ENCODE measurements around the gene TIAM2.
"Not testable (repeated sequence)": the region's sequence is repeated elsewhere in the genome, so short reads cannot be mapped to it uniquely, and the experiment has no call there.

The TIAM2 gene

DNA sequence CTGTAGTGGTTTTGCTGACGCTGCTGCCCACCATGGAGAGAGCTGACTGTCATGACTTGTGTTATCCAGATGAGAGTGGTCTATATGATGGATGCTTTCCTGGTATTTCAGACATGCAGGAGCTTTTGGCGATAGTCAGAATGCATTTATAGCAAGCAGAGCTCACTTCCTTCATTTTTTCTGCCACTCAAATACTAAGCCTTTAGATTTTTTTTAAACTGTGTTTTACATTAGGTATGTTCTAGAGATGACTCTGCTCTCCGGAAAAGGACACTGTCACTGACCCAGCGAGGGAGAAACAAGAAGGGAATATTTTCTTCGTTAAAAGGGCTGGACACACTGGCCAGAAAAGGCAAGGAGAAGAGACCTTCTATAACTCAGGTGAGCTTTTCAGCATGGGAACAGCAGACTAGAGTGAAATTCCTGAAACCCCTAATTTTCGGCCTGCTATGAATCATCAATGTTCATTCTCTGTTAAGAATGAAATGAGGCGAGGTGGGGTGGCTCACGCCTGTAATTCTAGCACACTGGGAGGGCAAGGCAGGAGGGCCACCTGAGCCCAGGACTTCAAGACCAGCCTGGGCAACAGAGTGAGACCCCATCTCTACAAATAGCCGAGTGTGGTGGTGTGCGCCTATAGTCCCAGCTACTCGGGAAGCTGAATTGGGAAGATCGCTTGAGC lies 170.1 kb downstream of the TIAM2 start:
- DNase-seq (ENCODE audit: low read depth): no peak

DNA sequence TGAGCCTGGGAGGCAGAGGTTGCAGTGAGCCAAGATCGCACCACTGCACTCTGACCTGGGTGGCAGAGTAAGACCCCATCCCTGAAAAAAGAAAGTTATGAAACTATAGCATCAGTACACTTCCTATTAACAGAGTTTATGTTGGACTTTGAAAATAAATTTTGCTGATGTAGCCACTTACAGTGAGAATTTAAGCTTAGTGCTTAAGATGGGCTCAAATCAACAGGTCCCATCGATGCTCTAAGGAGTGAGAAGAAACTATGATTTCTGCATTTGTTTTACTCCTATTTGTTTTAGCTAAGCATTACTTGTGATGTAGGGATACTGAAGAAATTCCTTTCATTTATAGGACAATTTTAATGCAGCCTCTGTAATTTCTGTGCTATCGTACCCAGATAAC lies 175.4 kb downstream of the TIAM2 start:
- no peak for DNase-seq (ENCODE audit: low read depth)

DNA sequence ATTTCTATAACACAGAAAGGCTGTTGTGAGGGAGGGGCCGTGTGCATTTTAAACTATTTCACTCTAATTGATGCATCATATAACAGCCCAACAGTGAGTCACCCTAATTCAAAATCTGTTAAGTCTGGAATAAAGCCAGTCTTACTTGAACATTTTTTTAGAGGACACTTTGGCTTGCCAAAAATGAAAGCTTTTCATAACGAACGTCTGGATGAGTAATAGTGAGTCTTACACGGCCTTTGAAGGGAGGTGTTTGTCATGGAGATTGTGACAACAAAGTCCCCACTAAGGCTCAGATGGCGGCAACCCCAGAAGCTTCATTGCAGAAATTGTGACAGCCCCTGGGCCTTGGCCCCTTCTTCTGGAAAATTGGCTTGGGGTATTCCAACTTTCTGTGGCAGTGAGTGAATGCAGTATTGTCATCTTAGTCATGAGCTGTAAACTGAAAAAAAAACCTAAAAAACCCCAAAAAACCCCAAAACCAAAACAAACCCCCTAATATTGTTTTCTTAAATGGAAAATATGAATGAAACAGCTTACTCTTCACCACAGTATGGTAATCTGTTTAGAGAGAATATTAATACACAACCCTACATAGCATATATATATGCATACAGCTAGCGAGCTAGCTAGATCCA lies 176.1 kb downstream of the TIAM2 start:
- peak; percentile 83 for DNase-seq (ENCODE audit: low read depth)

DNA sequence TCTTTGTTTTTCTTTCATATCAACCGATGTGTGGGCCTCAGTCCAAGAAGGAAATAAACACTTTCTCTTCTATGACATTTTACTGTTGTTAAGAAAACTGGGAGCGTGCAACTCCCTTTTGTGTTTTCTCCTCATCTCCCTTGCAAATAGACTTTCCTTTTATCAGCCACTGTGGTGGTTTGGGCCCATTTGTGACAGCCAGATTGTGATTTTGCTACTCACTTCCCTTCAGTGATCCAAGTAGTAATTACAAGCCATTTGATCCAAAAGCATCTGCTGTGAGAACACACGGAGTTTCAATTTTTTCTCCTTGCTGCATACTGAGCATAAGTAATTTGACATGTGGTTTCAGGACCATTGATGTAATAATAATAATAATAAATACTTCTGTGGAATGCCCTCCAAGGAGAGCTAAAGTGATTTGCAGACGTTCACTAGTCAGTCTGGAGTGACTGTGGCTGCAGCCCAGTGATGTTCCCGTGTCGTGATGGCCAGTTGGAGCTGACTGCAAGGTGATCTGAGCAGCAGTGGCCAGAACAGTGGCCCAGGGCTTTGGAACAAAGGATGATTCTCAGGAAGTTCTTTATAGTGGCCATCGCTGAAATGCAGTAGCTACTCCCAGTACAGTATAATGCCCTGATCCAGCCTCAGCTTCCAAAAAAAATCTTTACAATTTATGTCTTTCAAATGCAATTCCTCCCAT lies 176.8 kb downstream of the TIAM2 start:
- no peak for DNase-seq (ENCODE audit: low read depth)

DNA sequence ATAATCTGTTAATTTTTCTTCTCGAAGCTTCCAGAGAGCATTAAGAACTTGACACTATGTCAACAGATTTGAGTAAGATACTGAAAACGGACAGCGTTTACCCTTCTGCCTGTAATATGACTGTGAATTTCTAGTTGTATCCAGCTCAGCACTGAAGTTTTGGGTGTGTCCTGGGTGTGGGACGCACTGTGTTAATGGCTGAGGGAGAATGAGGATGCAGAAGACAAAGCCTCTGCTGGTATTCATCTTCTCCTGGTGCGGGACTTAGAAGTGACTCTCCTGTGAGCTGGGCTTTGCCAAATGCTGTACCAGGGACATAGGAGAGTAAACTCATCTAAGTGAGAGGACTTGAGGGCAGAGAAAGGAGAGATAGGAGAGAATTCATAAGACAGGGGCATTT lies 178.4 kb downstream of the TIAM2 start:
- no peak for DNase-seq (ENCODE audit: low read depth)

DNA sequence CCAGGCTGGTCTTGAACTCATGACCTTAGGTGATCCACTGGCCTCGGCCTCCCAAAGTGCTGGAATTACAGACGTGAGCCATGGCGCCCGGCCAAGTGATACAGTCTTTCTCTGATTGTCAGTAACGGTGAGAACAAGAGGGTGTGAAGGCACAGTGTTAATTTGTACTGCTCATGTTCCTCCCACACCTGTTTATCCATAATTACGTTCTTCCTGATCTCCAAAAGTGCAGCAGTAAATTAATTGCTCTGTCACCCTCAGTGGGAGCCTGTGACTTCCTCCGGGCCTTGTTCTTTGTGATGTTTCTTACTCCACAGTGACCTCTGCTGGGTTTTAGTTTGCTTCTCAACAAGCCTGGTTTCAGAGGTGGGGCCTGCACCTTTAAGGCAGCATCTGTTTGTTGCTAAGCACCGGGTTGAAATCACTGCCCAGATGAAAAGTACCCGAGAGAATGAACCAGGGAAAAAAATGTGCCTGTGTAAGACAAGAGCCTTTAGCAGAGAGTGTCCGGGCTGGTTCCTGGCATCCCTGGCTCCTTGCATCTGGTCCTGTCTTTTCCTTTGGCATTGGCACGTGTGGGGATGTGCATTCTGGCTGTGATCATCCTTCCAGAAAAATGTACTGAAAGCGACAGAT lies 179.6 kb downstream of the TIAM2 start:
- peak; percentile 60 for DNase-seq (ENCODE audit: low read depth)

DNA sequence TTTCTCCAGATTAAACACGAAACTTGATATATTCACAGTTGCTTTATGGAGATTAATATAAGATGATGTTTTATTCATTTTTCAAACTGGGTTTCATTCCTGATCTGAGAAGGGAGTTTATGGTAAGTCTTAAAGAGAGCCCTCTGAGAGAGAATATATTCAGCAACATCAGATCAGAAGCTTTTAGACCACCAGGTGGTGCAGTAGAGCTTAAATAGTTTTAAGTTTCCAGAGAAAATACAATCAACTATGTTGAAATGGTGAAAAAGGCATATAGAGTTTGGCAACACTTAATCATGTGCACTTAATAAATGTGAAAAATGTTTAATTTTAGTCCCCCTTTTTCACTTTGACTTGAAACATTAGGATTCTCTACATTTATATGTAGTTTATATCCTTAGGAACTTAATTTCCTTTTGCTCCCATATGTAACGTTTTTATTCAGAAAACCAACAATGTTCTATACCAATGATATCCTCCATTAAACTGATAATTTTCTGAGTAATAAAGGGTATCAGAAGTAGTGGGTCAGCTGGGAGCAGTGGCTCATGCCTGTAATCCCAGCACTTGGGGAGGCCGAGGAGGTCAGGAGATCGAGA lies 182.3 kb downstream of the TIAM2 start:
- peak; percentile 44 for DNase-seq (ENCODE audit: low read depth)

DNA sequence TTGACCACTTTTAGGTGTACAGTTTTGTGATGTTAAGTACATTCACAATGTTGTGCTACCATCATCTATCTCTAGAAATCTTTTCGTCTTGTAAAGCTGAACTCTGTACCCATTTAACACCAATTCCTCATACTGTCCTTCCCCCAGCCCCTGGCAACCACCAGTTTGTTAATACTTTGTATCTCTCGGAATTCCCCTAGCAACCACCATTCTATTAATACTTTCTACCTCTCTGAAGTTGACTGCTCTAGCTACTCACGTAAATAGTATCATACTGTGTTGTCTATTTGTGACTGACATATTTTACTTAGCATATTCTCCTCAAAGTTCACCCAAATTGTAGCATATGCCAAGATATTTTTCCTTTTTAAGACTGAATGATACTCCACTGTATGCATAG lies 186.4 kb downstream of the TIAM2 start:
- no peak for DNase-seq (ENCODE audit: low read depth)

DNA sequence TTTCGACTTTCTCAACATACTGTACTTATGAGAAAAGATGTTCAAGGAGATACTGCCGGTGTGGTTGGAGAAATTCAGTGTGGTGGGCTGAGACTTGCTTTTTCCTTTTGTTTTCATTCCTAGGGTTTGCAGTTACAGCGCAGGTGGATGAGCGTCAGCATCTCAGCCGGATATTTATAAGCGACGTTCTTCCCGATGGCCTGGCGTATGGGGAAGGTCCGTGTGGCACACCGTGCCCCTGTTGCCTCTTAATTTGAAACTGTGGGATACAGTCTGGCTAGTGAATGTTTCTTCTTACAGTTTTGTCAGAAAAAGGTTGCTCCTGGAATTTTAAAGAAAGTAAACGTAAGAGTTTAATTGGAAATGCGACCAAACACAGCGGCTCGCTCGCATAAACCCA lies 187.0 kb downstream of the TIAM2 start:
- DNase-seq (ENCODE audit: low read depth): no peak

DNA sequence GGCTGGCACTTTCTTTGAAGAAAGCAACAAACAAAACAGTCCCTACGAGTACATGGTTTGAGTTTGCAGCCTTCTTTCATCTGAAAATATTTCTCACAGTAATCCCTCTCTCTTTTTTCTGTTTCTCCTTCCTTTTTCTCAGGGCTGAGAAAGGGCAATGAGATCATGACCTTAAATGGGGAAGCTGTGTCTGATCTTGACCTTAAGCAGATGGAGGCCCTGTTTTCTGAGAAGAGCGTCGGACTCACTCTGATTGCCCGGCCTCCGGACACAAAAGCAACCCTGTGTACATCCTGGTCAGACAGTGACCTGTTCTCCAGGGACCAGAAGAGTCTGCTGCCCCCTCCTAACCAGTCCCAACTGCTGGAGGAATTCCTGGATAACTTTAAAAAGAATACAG lies 188.0 kb downstream of the TIAM2 start:
- no peak for DNase-seq (ENCODE audit: low read depth)

DNA sequence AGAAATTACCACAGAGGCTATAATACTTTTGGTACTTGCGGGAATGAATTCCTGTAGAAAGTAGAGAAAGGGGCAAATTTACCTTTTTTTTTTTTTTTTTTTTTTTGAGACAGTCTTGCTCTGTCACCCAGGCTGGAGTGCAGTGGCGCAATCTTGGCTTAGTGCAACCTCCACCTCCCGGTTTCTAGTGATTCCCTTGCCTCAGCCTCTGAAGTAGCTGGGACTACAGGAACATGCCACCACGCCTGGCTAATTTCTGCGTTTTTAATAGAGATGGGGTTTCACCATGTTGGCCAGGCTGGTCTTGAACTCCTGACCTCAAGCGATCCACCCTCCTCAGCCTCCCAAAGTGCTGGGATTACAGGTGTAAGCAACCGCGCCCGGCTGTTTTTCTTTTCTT lies 189.9 kb downstream of the TIAM2 start:
- DNase-seq (ENCODE audit: low read depth): not testable (repeated sequence)

DNA sequence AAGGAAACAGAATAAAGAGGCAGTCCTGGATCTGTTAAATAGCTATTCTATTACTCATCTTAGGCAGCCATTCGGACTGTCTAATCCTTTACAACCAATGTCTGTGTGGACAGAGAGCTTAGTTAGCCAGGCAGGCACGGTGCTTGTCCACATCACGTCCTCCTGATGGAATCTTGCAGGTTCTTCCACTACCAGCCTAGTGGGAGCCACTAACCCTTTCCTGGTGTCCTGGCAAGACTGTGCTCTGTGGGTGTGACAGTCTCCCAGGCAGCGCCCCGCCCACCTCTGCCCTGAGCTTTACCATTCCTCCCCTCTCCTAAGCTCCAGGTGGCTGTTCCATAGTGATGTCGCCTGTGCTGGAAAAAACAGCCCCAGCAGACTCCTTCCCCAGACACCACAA lies 190.4 kb downstream of the TIAM2 start:
- no peak for DNase-seq (ENCODE audit: low read depth)

DNA sequence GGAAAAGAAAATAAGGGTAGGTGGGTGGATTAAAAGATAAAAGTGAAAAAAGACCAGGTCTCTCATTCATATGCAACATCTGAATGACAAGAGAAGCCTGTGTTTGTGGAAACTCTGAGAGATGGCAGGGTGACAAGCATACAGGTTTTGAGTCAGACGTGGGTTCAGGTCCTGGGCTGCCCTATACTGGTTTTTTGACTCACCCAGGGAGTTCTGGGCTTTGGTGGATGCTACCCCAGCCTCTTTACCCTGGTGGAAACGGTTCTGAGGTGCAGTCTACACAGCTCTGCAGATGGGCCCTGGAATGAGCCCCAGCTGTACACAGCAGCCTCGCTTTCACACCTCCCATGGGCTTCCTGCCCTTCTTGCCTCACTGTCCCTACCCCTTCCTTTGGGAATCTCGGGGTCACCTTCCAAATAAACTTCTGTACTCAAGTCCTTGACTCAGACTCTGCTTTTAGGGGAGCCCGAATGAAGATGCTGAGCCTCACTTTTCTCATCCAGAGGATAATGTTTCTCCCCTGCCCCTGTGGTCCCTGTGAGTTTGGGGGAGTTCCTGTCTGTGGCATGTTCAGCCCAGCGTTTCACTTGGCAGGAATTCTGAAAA lies 191.0 kb downstream of the TIAM2 start:
- DNase-seq (ENCODE audit: low read depth): peak; percentile 67

DNA sequence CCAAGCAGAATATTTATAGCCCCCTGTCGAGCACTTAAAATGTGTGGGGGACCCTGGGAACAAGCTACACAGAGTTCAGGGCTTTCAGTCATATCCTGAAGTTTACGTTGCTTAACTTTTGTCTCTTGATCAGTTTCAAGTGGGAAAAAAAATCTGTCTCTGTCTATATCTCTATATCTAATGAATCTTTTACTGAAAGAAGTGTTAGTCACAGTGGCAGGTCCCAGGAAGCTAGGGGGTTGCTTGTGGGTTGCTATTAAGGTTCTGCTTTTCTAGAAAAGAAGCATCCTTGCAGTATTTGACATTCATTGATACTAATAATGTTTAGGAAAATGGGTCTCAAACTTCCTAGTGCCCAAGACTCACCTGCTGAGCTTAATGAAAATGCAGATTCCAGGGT lies 192.0 kb downstream of the TIAM2 start:
- no peak for DNase-seq (ENCODE audit: low read depth)

DNA sequence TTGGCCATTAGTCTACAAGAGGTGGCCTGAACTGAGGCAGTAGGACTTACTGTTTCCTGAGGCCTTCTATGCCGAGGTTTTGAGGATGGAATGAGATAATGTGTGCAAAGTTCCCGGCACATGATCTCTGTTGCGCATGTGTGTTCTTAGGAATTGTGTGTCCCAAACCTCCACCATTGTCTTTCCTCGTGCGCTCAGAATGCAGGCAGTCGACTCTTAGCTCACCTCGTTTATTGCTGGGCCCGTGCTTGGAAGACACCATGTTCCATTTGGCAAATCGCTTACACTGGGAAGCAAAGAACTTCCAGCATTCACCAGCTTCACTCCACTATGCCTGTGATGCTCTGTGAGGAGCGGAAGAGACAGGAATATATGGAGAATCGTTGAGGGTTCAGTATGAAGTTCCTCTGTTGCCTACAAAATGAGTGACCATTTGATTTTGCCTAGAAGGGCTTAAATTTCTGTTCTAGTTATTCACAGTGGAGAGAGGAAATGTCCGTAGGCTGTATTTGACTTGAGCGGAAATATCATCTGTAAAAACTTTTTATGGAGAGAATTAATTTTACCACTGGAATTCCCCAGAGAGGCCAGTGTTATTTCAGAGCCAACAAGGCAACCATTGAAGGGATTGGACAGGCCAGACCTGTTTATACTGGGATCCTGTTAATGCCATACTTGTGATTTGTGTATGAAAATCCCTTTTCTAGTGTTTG lies 193.0 kb downstream of the TIAM2 start:
- no peak for DNase-seq (ENCODE audit: low read depth)

DNA sequence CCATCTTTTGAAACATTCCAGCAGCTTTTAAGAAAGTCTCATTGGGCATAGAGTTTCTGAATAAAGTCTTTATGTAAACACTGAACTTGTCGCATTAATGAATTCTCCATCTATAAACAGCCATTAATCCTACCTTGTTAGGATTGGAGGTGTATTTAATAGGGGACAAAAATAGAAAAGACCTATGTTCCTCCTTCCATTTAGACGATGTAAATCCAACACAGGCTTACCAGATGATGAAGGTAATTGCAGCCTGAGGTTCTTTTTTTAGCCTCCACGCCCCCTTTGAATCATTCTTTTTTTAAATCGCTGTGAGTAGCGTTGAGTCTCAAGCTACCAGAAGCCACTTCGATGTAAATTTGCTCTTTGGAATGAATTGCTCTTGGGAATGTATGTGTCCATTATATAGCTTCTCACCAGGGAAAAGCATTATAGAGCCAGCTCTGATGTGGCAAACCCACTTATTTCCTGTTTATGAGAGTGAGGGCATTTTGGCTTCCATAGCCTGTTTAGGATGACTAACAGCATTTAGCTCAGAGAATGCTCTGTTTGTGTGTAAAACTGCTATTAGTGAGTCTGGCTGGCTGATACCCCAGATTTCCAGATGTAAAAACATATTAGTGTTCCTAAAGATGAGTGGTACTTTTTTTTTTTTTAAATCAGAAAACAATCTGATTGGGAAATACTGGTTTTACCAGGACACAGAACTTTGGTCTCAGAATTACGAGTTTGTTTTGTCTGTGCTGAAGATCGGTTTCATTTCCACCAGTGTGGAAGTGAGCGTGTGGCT lies 193.8 kb downstream of the TIAM2 start:
- no peak for DNase-seq (ENCODE audit: low read depth)

DNA sequence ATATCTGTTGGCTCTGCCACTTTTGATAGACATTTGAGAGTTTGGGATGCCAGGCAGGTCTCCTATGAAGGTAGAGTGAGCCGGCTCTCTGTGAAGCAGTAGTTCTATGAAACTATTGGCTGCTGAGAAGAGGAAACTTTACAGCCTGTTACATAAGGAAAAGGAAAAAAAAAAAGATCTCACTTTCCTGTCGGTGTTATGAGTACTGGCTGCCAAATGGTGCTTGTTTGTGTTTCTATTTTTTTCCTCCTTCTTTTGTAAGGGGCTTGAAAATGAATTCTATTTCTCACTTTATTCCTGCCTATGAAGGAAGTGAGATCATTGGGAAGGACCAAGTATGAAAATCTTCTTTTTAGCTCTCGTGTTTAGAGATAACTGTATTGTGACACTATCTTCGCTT lies 195.6 kb downstream of the TIAM2 start:
- no peak for DNase-seq (ENCODE audit: low read depth)

DNA sequence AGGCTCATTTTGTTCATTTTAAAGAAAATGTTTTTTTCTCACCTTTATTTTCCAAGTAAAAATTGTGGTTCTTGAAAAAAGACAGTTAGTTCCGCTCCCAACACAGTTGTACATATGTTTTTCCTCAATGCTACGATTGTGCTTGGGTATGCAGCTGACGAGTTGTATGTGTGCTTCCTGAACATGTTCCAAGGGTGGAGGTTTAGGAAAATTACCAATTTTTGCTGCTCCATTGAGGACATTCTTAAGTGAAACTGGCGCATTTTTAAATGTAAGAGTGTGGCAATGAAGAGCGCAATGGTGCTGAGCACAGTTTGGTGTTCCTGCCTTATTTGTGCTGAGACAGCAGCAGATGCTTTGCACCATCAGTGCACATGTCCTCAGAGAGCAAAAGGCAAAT lies 198.4 kb downstream of the TIAM2 start:
- no peak for DNase-seq (ENCODE audit: low read depth)

DNA sequence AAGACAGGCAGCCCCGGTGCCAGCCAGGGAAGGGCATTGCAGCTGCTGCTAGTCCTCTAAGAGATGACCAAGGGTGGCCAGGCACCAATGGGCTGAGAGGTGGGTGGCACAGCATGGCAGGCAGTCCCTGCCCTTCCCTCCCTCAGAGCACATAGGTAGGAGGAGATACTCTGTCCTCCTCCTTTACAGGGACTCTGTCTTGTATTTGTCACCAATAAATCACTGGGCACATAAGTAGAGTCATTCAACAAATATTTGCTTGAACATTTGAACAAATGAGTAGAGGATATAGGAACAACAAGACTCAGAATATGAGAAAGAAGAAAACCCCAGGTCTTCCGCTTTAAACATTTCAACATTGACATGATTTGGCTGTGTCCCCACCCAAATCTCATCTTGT lies 199.3 kb downstream of the TIAM2 start:
- DNase-seq (ENCODE audit: low read depth): no peak

DNA sequence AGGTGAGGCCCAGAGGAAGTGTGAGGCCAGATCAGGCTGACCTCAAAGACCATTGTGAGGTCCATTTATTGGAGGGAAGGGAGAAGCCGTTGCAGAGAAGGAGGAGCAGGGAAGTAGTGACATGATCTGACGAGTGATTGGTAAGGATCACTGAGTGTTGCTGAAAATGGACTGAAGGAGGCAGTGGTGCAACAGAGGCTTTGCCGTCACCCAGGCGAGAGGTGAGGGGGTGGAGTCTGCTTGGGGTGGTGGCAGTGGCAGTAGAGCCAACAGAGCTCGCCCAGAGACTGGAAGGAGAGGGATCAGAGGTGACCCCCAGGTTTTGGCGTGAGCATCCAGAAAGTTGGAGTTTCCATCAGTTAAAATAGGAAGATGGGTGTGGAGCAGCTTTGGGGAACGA lies 200.8 kb downstream of the TIAM2 start:
- DNase-seq (ENCODE audit: low read depth): no peak

DNA sequence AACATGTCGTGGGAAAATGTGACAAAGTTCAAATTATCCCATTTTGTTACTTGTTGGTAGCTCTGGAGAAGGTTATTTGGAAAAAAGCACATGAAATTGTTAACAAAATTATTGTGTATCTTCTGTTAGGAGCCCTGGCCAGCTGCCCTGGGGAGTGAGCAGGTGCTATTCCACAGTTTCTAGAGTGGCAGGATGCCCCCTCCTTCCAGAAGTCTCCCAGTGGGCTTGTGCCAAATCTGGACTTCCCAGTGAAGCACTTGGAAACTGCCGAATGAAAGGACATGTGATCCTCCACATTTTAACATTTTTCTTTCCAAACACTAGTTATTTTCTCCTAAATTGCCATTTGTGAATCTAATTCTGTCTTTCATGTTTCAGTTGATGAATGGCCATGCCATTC lies 201.8 kb downstream of the TIAM2 start:
- no peak for DNase-seq (ENCODE audit: low read depth)

Measured in activated T-cell treated with anti-CD3 and anti-CD28 coated beads for 24 hours (primary cell).